Caco-2 (cell line): Measurements from ENCODE around the gene PDE7B. TPM values are rescaled to one million over a fixed set of nuclear protein-coding genes. Genes with fewer than 3 reads are reported as not detected.

Experiments
- BruUV-seq: library from RNA; stranded (reverse); fragments of 400-500 nt; replicated peaks from 2 replicates; lab custom pipeline; 2021; lab: Mats Ljungman, UMichigan
- CTCF ChIA-PET: fragments of 300-600 bp; sonication (Branson Sonifier 250); formaldehyde crosslinking; loops from one replicate; lab custom pipeline; 2022; ENCODE audit warnings: antibody characterized with exemption; lab: Charles Lee
- POLR2A ChIA-PET: fragments of 300-600 bp; sonication (Branson Sonifier 250); formaldehyde crosslinking; loops from one replicate; lab custom pipeline; 2022; ENCODE audit warnings: antibody characterized with exemption; lab: Charles Lee
- DNase-seq, 2 experiments: peaks; one replicate each; pipeline versions ENCODE4 v3.0.0 to v3.0.0-alpha.2; 2020 to 2022
- H3K27me3 ChIP-seq: replicated peaks from 2 replicates; pipeline ENCODE4 v1.6.0; 2011; ENCODE audit warnings: low read length; ENCODE audit not compliant: control insufficient read depth, insufficient read depth
- H3K36me3 ChIP-seq: 2 replicates; pipeline ENCODE4 v1.5.1; 2011; ENCODE audit warnings: low read length; ENCODE audit not compliant: control insufficient read depth, insufficient read depth
- H3K4me1 ChIP-seq: fragments of 250-450 bp; sonication (Bioruptor Pico); 2 replicates; pipeline ENCODE4 v1.5.1; 2020; ENCODE audit warnings: mild to moderate bottlenecking
- H3K4me3 ChIP-seq: 2 replicates; pipeline ENCODE4 v1.5.1; 2011; ENCODE audit warnings: low read depth, mild to moderate bottlenecking, control low read depth, low read length
- H3K9me3 ChIP-seq: fragments of 250-450 bp; sonication (Bioruptor Pico); 2 replicates; pipeline ENCODE4 v1.5.1; 2020; ENCODE audit warnings: mild to moderate bottlenecking, moderate library complexity
- H3K27ac Mint-ChIP-seq: one replicate; pipeline ENCODE4 v1.8.0; 2022; ENCODE audit warnings: mixed read lengths; ENCODE audit not compliant: unreplicated experiment
- H3K27me3 Mint-ChIP-seq: one replicate; pipeline ENCODE4 v1.8.0; 2022; ENCODE audit warnings: mixed read lengths; ENCODE audit not compliant: insufficient read depth, unreplicated experiment
- H3K36me3 Mint-ChIP-seq: one replicate; pipeline ENCODE4 v1.8.0; 2022; ENCODE audit warnings: mild to moderate bottlenecking, mixed read lengths; ENCODE audit not compliant: insufficient read depth, unreplicated experiment
- H3K4me1 Mint-ChIP-seq: one replicate; pipeline ENCODE4 v1.8.0; 2022; ENCODE audit warnings: low read depth, mixed read lengths; ENCODE audit not compliant: unreplicated experiment
- H3K4me3 Mint-ChIP-seq: one replicate; pipeline ENCODE4 v1.8.0; 2022; ENCODE audit warnings: mild to moderate bottlenecking, moderate library complexity, mixed read lengths; ENCODE audit not compliant: unreplicated experiment
- H3K9me3 Mint-ChIP-seq: one replicate; pipeline ENCODE4 v1.8.0; 2022; ENCODE audit warnings: mixed read lengths; ENCODE audit not compliant: unreplicated experiment
- CTCF ChIP-seq, 2 experiments: fragments of 200-600 bp in 1 of 2; IDR thresholded peaks; 1 replicate in 1 of 2; 2 replicates in 1 of 2; pipeline versions ENCODE4 v1.5.1 to v1.8.0; 2011 to 2022; ENCODE audit warnings: antibody characterized with exemption in 1 of 2, control low read depth in 1 of 2, inconsistent platforms in 1 of 2, low read depth in 1 of 2, low read length in 1 of 2, mild to moderate bottlenecking in 1 of 2, moderate library complexity in 1 of 2; ENCODE audit not compliant: insufficient read depth in 1 of 2, severe bottlenecking in 1 of 2, unreplicated experiment in 1 of 2
- intact Hi-C: fragments of 100-400 bp; cut with micrococcal nuclease; formaldehyde crosslinking; loops from one replicate; pipeline ENCODE4 v1.10.0; 2022; ENCODE audit not compliant: unreplicated experiment
- total RNA-seq: library from RNA; stranded (reverse); gene quantifications from 2 replicates; pipeline ENCODE4 v1.2.3, GENCODE V29; 2022

PDE7B gene
- total RNA-seq, 1 experiment from 2014 or later, result not detected

GRCh38 chr6:135946674-135947073, 95.2 kb downstream of the PDE7B start:
- Mint-ChIP-seq H3K36me3 (no peaks in the 10 kb centered on the region), H3K27me3 (peaks cover 14% of the 10 kb centered on the region), H3K9me3 (no peaks in the 10 kb centered on the region), H3K4me1 (no peaks in the 10 kb centered on the region), H3K4me3 (no peak overlapping the region), H3K27ac (no peak overlapping the region)
- Histone ChIP-seq H3K4me3 (no peak overlapping the region), H3K9me3 (no peaks in the 10 kb centered on the region), H3K27me3 (no peaks in the 10 kb centered on the region), H3K36me3 (no peaks in the 10 kb centered on the region), H3K4me1 (no peaks in the 10 kb centered on the region)
- BruUV-seq, result no TSS peak
- ChIA-PET POLR2A (no interaction called here), CTCF (no interaction called here)
- TF ChIP-seq CTCF (IDR thresholded peaks at IDR 0.05; ENCODE audit: insufficient read depth in 1 of 2, low read depth in 1 of 2, low read length in 1 of 2, severe bottlenecking in 1 of 2, unreplicated experiment in 1 of 2), result no peak
- no peak for DNase-seq
- intact Hi-C loops, result no loop called here

- CTCF ChIA-PET, result no interaction called here
- Histone ChIP-seq H3K36me3 (no peaks in the 10 kb centered on the region), H3K27me3 (no peaks in the 10 kb centered on the region), H3K4me1 (no peaks in the 10 kb centered on the region), H3K9me3 (no peaks in the 10 kb centered on the region), H3K4me3 (no peak overlapping the region)
- POLR2A ChIA-PET, result no interaction called here
- no peak for DNase-seq
- H3K36me3 Mint-ChIP-seq, result no peaks in the 10 kb centered on the region
- no peak for TF ChIP-seq CTCF (IDR thresholded peaks at IDR 0.05; ENCODE audit: insufficient read depth in 1 of 2, low read depth in 1 of 2, low read length in 1 of 2, severe bottlenecking in 1 of 2, unreplicated experiment in 1 of 2)
- intact Hi-C loops, result no loop called here
- H3K27me3 Mint-ChIP-seq, result peaks cover 13% of the 10 kb centered on the region
- H3K27ac Mint-ChIP-seq, result no peak overlapping the region
- no peaks in the 10 kb centered on the region for H3K4me1 Mint-ChIP-seq
- H3K4me3 Mint-ChIP-seq, result no peak overlapping the region
- BruUV-seq, result no TSS peak
- no peaks in the 10 kb centered on the region for H3K9me3 Mint-ChIP-seq
Observed at GRCh38 chr6:135950669-135951068, 99.2 kb downstream of the PDE7B start.

- no peak for TF ChIP-seq CTCF (IDR thresholded peaks at IDR 0.05; ENCODE audit: insufficient read depth in 1 of 2, low read depth in 1 of 2, low read length in 1 of 2, severe bottlenecking in 1 of 2, unreplicated experiment in 1 of 2)
- intact Hi-C loops, result no loop called here
- Histone ChIP-seq H3K36me3 (no peaks in the 10 kb centered on the region), H3K4me3 (no peak overlapping the region), H3K9me3 (no peaks in the 10 kb centered on the region), H3K27me3 (no peaks in the 10 kb centered on the region), H3K4me1 (no peaks in the 10 kb centered on the region)
- Mint-ChIP-seq H3K4me1 (no peaks in the 10 kb centered on the region), H3K27me3 (peaks cover 13% of the 10 kb centered on the region), H3K27ac (no peak overlapping the region), H3K36me3 (no peaks in the 10 kb centered on the region), H3K9me3 (no peaks in the 10 kb centered on the region), H3K4me3 (no peak overlapping the region)
- CTCF ChIA-PET, result no interaction called here
- DNase-seq, result no peak
- BruUV-seq, result no TSS peak
- POLR2A ChIA-PET, result no interaction called here
Observed at GRCh38 chr6:135951169-135951568, 99.7 kb downstream of the PDE7B start.
